Measurements from ENCODE around the gene SETBP1.

Gene SETBP1

DNA sequence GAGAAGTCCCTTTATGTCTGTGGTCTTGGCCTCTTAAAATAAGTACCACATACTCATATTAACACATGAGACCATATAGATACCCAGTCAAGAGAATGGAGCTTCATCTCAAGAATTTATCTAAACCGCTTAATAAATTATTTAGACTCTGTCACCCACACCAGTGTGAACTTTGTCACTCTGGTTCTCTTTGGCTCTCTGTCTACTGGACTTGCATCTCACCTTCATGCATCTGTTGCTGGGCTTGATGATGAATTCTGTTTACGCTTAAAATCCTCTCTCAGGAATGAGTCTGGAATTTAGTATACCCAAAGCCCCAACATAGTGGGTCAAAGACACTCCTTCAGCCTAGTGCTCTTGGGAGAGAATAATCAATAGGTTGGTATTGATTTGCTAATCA, 73.9 kb downstream of the SETBP1 start:
- Histone ChIP-seq H4K20me1 (ENCODE audit: control insufficient read depth, insufficient read depth, low read depth, low read length) (no peaks in the 10 kb centered on the region), H3K79me2 (ENCODE audit: control insufficient read depth, low read length) (peaks cover 25% of the 10 kb centered on the region), H3K4me3 (ENCODE audit: low read length) (no peak overlapping the region), H3K36me3 (ENCODE audit: control insufficient read depth, low read length) (peaks cover 6% of the 10 kb centered on the region; the same call in 1 of the 2 replicates), H3K9me2 (replicated peaks; ENCODE audit: control insufficient read depth, low read length) (no peaks in the 10 kb centered on the region), H3K9me3 (ENCODE audit: control insufficient read depth, insufficient read depth, low read length) (no peaks in the 10 kb centered on the region), H3K27ac (ENCODE audit: low read depth, low read length) (no peak overlapping the region), H3K4me1 (ENCODE audit: control insufficient read depth, low read length) (peaks cover 71% of the 10 kb centered on the region), H3F3A (ENCODE audit: control insufficient read depth, insufficient read depth) (peaks cover 18% of the 10 kb centered on the region), H3K4me2 (ENCODE audit: low read length) (no peak overlapping the region), H3K27me3 (ENCODE audit: control insufficient read depth, low read length) (no peaks in the 10 kb centered on the region)
- TF ChIP-seq, protein P1, sequence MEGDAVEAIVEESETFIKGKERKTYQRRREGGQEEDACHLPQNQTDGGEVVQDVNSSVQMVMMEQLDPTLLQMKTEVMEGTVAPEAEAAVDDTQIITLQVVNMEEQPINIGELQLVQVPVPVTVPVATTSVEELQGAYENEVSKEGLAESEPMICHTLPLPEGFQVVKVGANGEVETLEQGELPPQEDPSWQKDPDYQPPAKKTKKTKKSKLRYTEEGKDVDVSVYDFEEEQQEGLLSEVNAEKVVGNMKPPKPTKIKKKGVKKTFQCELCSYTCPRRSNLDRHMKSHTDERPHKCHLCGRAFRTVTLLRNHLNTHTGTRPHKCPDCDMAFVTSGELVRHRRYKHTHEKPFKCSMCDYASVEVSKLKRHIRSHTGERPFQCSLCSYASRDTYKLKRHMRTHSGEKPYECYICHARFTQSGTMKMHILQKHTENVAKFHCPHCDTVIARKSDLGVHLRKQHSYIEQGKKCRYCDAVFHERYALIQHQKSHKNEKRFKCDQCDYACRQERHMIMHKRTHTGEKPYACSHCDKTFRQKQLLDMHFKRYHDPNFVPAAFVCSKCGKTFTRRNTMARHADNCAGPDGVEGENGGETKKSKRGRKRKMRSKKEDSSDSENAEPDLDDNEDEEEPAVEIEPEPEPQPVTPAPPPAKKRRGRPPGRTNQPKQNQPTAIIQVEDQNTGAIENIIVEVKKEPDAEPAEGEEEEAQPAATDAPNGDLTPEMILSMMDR (IDR thresholded peaks at IDR 0.05; ENCODE audit: low read depth, low read length, poor library complexity, severe bottlenecking), result no peak
- no peak for TF ChIP-seq EZH2phosphoT487 (IDR thresholded peaks at IDR 0.05; ENCODE audit: borderline replicate concordance, low read length)

DNA sequence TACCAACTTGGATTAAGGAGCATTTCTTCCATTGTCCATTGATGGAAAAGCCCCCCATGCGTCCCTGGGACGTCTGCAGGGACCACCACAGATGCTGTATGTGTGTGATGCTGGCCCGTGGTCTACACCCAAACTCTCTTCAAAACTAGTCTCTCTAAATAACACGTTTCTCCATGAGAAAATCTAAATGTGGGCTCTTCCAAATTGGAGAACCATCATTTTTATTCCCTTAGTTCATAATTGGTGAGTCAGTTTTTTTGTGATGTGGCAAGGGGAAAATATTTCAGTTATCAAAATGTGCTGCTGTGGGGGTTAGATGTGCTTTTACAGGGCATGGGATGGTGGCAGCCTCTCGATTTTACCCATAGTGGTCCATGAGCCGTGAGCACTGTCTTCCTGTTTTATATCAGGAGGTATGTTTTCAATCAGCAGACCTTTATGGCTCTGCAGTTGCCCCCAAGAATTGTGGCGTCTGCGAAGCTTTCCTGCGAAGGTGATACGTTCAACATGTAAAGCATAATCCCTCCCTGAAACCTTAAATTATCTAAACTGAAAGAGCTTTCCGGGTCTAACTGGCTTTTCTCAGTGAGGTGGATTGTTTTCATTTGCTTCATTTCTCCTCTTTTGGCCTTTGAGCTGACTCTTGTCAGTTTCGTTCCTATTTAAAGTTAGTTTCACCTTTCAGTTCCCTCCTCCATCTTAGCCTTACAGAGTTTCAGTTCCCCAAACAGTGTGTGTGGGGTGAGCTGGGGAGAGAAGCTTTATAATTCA, 78.4 kb downstream of the SETBP1 start:
- TF ChIP-seq EZH2phosphoT487 (IDR thresholded peaks at IDR 0.05; ENCODE audit: borderline replicate concordance, low read length), result no peak
- TF ChIP-seq, protein P1 (IDR thresholded peaks at IDR 0.05; ENCODE audit: low read depth, low read length, poor library complexity, severe bottlenecking), result no peak
- peaks cover 54% of the 10 kb centered on the region for H3K79me2 ChIP-seq (ENCODE audit: control insufficient read depth, low read length)
- peak overlapping the region; percentile 99 for H3K4me2 ChIP-seq (ENCODE audit: low read length)
- no peaks in the 10 kb centered on the region for H4K20me1 ChIP-seq (ENCODE audit: control insufficient read depth, insufficient read depth, low read depth, low read length)
- no peaks in the 10 kb centered on the region for H3K9me3 ChIP-seq (ENCODE audit: control insufficient read depth, insufficient read depth, low read length)
- H3K4me1 ChIP-seq (ENCODE audit: control insufficient read depth, low read length), result peaks cover 75% of the 10 kb centered on the region
- peaks cover 19% of the 10 kb centered on the region for H3K36me3 ChIP-seq (ENCODE audit: control insufficient read depth, low read length)
- H3F3A ChIP-seq (ENCODE audit: control insufficient read depth, insufficient read depth), result peaks cover 34% of the 10 kb centered on the region
- H3K9me2 ChIP-seq (replicated peaks; ENCODE audit: control insufficient read depth, low read length), result no peaks in the 10 kb centered on the region
- H3K27me3 ChIP-seq (ENCODE audit: control insufficient read depth, low read length), result no peaks in the 10 kb centered on the region
- peak overlapping the region; percentile 100 for H3K27ac ChIP-seq (ENCODE audit: low read depth, low read length)
- H3K4me3 ChIP-seq (ENCODE audit: low read length), result peak overlapping the region; percentile 72

DNA sequence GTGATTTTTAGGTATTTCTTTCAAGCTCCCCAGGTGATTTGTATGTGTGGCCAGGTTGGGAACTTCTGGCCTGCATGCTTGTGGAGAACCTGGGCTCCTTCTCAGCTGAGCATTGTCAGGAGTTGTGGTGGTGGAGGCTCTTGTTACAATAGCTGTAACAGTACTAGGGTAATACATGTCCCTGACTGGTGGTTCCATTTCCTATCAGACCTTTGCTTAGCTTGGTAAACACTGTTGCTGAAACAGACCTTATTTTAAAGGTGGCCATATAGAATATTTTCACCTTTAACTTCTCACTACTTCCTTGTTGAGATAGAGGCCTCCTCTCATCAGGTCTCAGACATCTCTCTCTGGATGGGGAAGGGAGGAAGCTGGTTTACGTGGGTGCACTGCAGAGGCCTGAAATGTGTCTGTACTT, 79.2 kb downstream of the SETBP1 start:
- H3K36me3 ChIP-seq (ENCODE audit: control insufficient read depth, low read length), result peaks cover 19% of the 10 kb centered on the region
- H3K27me3 ChIP-seq (ENCODE audit: control insufficient read depth, low read length), result no peaks in the 10 kb centered on the region
- peak overlapping the region; percentile 53 for H3K4me3 ChIP-seq (ENCODE audit: low read length)
- H4K20me1 ChIP-seq (ENCODE audit: control insufficient read depth, insufficient read depth, low read depth, low read length), result no peaks in the 10 kb centered on the region
- H3K9me2 ChIP-seq (replicated peaks; ENCODE audit: control insufficient read depth, low read length), result no peaks in the 10 kb centered on the region
- TF ChIP-seq EZH2phosphoT487 (IDR thresholded peaks at IDR 0.05; ENCODE audit: borderline replicate concordance, low read length), result no peak
- TF ChIP-seq, protein P1 (IDR thresholded peaks at IDR 0.05; ENCODE audit: low read depth, low read length, poor library complexity, severe bottlenecking), result no peak
- peak overlapping the region; percentile 100 for H3K27ac ChIP-seq (ENCODE audit: low read depth, low read length)
- H3K79me2 ChIP-seq (ENCODE audit: control insufficient read depth, low read length), result peaks cover 57% of the 10 kb centered on the region
- H3F3A ChIP-seq (ENCODE audit: control insufficient read depth, insufficient read depth), result peaks cover 34% of the 10 kb centered on the region
- H3K9me3 ChIP-seq (ENCODE audit: control insufficient read depth, insufficient read depth, low read length), result no peaks in the 10 kb centered on the region
- H3K4me2 ChIP-seq (ENCODE audit: low read length), result peak overlapping the region; percentile 68
- peaks cover 72% of the 10 kb centered on the region for H3K4me1 ChIP-seq (ENCODE audit: control insufficient read depth, low read length)
